Right lobe of liver (tissue), 6 donors: ENCODE measurements around the gene SNAP25. TPM values are rescaled to one million over a fixed set of nuclear protein-coding genes. Genes with fewer than 3 reads are reported as not detected.

Source experiments
- ATAC-seq, 4 donors: fragments of 200-7000 bp; cut with Tn5 transposase; one replicate each; pipeline ENCODE4 v1.9.1; 2020; ENCODE audit warnings: mild to moderate bottlenecking in 4 of 4, moderate library complexity in 4 of 4
- DNase-seq, 3 donors: peaks; one replicate each; pipeline ENCODE4 v3.0.0-alpha.2; 2020
- H3K27ac ChIP-seq, 3 donors: fragments of 200-600 bp; one replicate each; pipeline ENCODE4 v1.8.0; 2022
- H3K27me3 ChIP-seq, 2 donors: fragments of 200-600 bp; one replicate each; pipeline ENCODE4 v1.8.0; 2022
- H3K36me3 ChIP-seq, 4 donors: fragments of 200-600 bp; sonication (generic) in 1 of 4; one replicate each; pipeline versions ENCODE4 v1.5.1 to v1.8.0; 2017 to 2022; ENCODE audit warnings: control low read depth in 1 of 4
- H3K4me1 ChIP-seq, 4 donors: fragments of 200-600 bp; sonication (generic) in 1 of 4; one replicate each; pipeline versions ENCODE4 v1.5.1 to v1.8.0; 2017 to 2022; ENCODE audit warnings: control low read depth in 1 of 4
- H3K4me3 ChIP-seq, 3 donors: fragments of 200-600 bp; one replicate each; pipeline ENCODE4 v1.8.0; 2022
- H3K9me3 ChIP-seq, 4 donors: fragments of 200-600 bp; sonication (generic) in 1 of 4; one replicate each; pipeline versions ENCODE4 v1.5.1 to v1.8.0; 2017 to 2022; ENCODE audit warnings: control low read depth in 1 of 4
- CTCF ChIP-seq, 4 donors: fragments of 200-600 bp in 3 of 4; fragments of 450-650 bp in 1 of 4; IDR thresholded peaks; one replicate each; pipeline versions ENCODE4 v1.5.1 to v1.8.0; 2016 to 2022; ENCODE audit warnings: antibody characterized with exemption in 4 of 4, mild to moderate bottlenecking in 2 of 4
- POLR2A ChIP-seq: fragments of 450-650 bp; IDR thresholded peaks from one replicate; pipeline ENCODE4 v1.6.1; 2017; ENCODE audit warnings: antibody characterized with exemption, mild to moderate bottlenecking
- WGBS: methylation state at CpG from one replicate; pipeline ENCODE4 v1.1.6; 2018; ENCODE audit warnings: low coverage, low lambda C conversion rate; ENCODE audit not compliant: insufficient coverage; ENCODE audit errors: missing lambda C conversion rate; 5-methylcytosine and 5-hydroxymethylcytosine counted together
- intact Hi-C, 2 donors: fragments of 100-400 bp; cut with DNase I; formaldehyde crosslinking; loops; one replicate each; pipeline versions ENCODE4 v1.11.2 to v1.14.1; 2022
- total RNA-seq, 6 experiments: library from RNA; depleted of rRNA in 2 of 6; stranded (reverse); fragments of >200 nt in 2 of 6; fragmentation: NEBNext Ultra II Directional in 3 of 6; extraction: Animal tissue kit (Norgen Biotek cat#: 25700) in 3 of 6; gene quantifications; one replicate each; pipeline versions ENCODE4 v1.1.0 to v1.2.4, GENCODE V29; 2016 to 2023
- donor health status: DM: no; HTN: yes; CAD: no.
- donor health status: DM: no; HTN: no; CAD: no.
- donor health status: DM: no; HTN: no; CAD: no.
- donor health status: DM: no; HTN: yes; CAD: no.
- donor health status: DM: no; HTN: yes; CAD: no.

Gene SNAP25
- total RNA-seq, 6 experiments from 2014 or later, result 0.23 to 0.32 TPM; not detected in 4

DNA sequence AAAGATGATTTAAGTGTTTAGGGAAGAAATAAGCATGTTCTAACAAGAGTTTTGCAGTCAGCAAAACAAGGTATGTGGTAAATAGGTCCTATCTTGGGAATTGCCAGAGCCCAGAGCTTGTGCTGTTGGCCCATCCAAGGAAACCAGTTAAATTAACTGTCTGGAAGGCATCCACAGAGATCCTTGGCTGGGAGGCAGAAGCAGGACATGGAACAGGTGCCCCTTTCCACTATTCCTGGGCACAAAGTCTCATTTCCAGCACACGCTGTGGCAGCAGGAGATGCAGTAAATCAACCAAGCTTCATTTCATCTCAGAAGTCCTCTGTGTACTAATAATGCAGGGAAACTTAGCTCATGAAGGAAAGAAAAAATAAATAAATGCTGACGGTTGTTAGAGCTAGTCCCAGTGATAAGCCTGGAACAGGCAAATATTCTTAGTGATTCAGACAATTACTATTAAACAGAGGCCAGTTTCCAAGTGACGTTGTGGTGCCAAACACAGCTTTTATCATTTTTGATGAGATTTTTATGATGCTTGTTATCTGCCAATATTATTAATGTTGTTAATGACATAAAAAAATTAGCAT lies 39.8 kb upstream of the SNAP25 start:
- TF ChIP-seq CTCF (IDR thresholded peaks at IDR 0.05) (no peak), POLR2A (no peak)
- Histone ChIP-seq H3K27me3 (no peaks in the 10 kb centered on the region), H3K9me3 (no peaks in the 10 kb centered on the region), H3K27ac (no peak overlapping the region), H3K4me3 (no peak overlapping the region), H3K4me1 (peaks cover 0 to 4% (median 0%) of the 10 kb centered on the region in 4 donors), H3K36me3 (no peaks in the 10 kb centered on the region)
- no peak for ATAC-seq
- 71% methylated on average over 2 of the region's 3 CpGs for WGBS
- DNase-seq, result no peak
- intact Hi-C loops, result no loop called here

DNA sequence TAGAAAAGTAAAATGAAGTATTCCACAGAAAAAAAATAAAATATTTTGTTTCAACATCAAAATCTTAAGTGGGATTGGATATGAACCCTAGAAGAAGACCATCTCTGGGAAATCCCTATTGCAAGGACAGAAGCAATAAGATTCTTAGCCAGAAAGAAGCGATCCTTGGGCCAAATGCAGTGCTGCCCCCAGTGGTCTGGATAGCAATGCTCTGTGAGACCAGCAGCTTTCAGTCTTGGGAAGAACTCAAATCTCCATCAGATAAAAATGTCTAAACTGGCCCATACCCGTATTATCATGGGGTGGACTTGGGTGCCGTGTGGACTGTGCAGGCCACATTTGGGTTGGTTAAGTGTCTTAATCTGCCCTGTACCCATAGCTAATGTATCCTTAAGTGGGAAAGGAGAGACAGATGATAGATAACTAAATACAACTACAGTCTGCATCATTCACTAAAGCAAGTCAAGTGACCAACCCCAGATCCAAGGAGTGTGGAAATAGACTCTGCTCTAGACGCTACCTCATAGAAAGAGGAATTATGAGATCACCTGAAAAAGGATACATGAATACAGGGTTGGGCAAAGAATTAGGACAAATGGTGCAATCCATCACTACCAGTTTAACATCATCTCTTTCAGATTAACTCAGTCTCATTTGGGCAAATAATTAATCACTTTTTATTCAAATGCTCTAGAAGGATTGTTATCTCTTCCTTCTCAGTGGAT lies 38.9 kb upstream of the SNAP25 start:
- DNase-seq (no peak), ATAC-seq (no peak)
- no peak for TF ChIP-seq POLR2A
- peak in 1 of 4 donors; percentile 33 for TF ChIP-seq CTCF (IDR thresholded peaks at IDR 0.05)
- Histone ChIP-seq H3K4me3 (no peak overlapping the region), H3K4me1 (peaks cover 0 to 4% (median 0%) of the 10 kb centered on the region in 4 donors), H3K36me3 (no peaks in the 10 kb centered on the region), H3K27ac (no peak overlapping the region), H3K27me3 (no peaks in the 10 kb centered on the region), H3K9me3 (no peaks in the 10 kb centered on the region)
- intact Hi-C loops, result loop anchor here in 1 of 2 donors (10.0 kb wide), 1 partner anchor 65 kb away; no protein-coding TSS in a partner anchor
- whole genome bisulfite sequencing, result 94% methylated on average over 2 of the region's 4 CpGs

- Histone ChIP-seq H3K27me3 (no peaks in the 10 kb centered on the region), H3K4me3 (no peak overlapping the region), H3K4me1 (peaks cover 0 to 6% (median 0%) of the 10 kb centered on the region in 4 donors), H3K27ac (no peak overlapping the region), H3K36me3 (no peaks in the 10 kb centered on the region), H3K9me3 (no peaks in the 10 kb centered on the region)
- no peak for TF ChIP-seq POLR2A
- no peak for TF ChIP-seq CTCF (IDR thresholded peaks at IDR 0.05)
- WGBS, result 81% methylated on average over 2 of the region's 2 CpGs
- no peak for DNase-seq
- no peak for ATAC-seq
- intact Hi-C loops, result loop anchor here in 1 of 2 donors (10.0 kb wide), 1 partner anchor 66 kb away; no protein-coding TSS in a partner anchor
These were observed 37.9 kb upstream of the SNAP25 start for GRCh38 chr20:10180651-10181235.

DNA sequence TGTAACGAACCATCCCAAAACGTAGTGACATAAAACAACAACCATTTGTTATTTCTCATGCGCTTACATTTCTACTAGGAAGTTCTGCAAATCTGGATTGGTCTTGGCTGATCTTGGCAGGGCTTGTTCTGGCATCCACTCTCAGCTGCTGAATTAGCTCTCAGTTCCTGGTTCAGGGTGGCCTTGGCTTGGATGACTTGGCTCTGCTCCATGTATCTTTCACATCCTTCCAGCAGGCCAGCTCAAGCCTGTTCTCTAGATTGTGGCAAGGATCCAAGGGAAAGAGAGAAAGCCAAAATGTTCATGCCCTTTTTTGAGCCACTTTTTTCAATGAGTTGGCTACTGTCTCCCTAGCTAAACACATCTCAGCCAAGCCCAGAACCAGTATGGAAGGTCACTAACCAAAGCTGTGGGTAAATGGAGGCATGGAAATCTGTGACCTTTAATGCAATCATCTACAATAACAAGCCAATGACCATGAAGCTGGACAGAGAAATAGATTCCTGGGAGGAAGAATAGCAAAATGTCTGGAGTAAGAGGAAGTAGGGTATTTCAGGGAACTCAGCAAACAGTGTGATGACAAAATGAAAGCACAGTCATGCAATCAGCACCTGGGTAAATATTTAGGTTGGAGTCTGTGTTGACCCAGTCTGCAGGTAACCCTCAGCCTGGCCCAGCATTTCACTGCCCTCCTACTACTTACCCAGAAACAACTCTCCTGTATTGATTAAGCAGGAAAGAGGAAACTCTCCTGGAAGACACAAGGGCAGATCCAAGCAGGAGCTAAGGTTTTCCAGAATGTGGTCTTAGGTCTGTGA lies 32.7 kb upstream of the SNAP25 start:
- H3K27me3 ChIP-seq, result no peaks in the 10 kb centered on the region
- no peak overlapping the region for H3K4me3 ChIP-seq
- ATAC-seq (peak; percentile 92 to 97 (median 96)), DNase-seq (peak; percentile 55 to 57 (median 56))
- no peak for TF ChIP-seq POLR2A
- TF ChIP-seq CTCF (IDR thresholded peaks at IDR 0.05), result no peak
- 57% methylated on average over 3 of the region's 3 CpGs for WGBS
- peaks cover 0 to 13% (median 0%) of the 10 kb centered on the region in 4 donors for H3K4me1 ChIP-seq
- H3K36me3 ChIP-seq, result no peaks in the 10 kb centered on the region
- intact Hi-C loops, result loop anchor here in 1 of 2 donors (10.0 kb wide), 1 partner anchor 71 kb away; no protein-coding TSS in a partner anchor
- no peaks in the 10 kb centered on the region for H3K9me3 ChIP-seq
- peak overlapping the region in 1 of 3 donors; percentile 21 for H3K27ac ChIP-seq
